Measurements from ENCODE around the gene CHKA.

The CHKA gene

DNA sequence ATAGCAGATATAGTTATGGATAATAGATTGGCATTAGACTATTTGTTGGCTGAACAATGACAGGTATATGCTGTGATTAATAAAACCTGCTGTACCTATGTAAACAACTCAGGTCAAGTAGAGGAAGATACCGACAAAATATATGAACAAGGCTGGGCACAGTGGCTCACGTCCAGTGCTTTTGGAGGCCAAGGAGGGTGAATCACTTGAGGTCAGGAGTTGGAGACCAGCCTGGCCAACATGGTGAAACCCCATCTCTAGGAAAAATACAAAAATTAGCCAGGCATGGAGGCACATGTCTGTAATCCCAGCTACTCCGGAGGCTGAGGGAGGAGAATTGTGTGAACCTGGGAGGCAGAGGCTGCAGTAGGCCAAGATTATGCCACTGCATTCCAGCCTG is 14.0 kb upstream of the CHKA start:
- Mint-ChIP-seq H3K36me3 (peaks cover 6% of the 10 kb centered on the region), H3K4me1 (no peaks in the 10 kb centered on the region), H3K27ac (no peak overlapping the region), H3K27me3 (peaks cover 14% of the 10 kb centered on the region), H3K9me3 (peaks cover 18% of the 10 kb centered on the region), H3K4me3 (no peak overlapping the region)
- CTCF ChIA-PET, result no interaction called here
- no peak for DNase-seq

DNA sequence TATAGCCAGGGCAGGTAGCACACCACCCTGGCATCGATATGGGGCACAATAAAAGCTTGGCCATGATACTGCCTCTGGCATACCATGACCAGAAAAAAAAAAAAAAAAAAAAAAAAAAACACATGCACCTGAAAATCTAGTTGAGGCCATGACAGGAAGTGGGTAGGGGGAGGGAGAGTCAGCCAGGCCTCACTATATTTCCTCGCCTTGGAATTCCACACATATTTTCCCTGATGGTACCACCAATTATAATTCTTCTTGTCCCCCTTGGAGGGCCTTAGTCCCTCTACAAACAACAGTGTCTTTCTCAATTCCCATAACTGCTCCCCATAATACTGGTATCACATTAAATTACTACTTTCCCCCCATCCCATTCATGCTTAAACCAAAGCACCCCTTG is 12.6 kb upstream of the CHKA start:
- no peak for DNase-seq
- CTCF ChIA-PET, result no interaction called here
- H3K27ac Mint-ChIP-seq, result no peak overlapping the region
- H3K36me3 Mint-ChIP-seq, result peaks cover 6% of the 10 kb centered on the region
- peaks cover 19% of the 10 kb centered on the region for H3K27me3 Mint-ChIP-seq
- peaks cover 18% of the 10 kb centered on the region for H3K9me3 Mint-ChIP-seq
- no peaks in the 10 kb centered on the region for H3K4me1 Mint-ChIP-seq
- H3K4me3 Mint-ChIP-seq, result no peak overlapping the region

GRCh38 chr11:68130121-68130520 is 8.9 kb upstream of the CHKA start:
- H3K4me3 Mint-ChIP-seq, result no peak overlapping the region
- CTCF ChIA-PET, result no interaction called here
- no peak for DNase-seq
- peaks cover 42% of the 10 kb centered on the region for H3K27me3 Mint-ChIP-seq
- H3K9me3 Mint-ChIP-seq, result peaks cover 18% of the 10 kb centered on the region
- H3K27ac Mint-ChIP-seq, result no peak overlapping the region
- peaks cover 6% of the 10 kb centered on the region for H3K36me3 Mint-ChIP-seq
- H3K4me1 Mint-ChIP-seq, result no peaks in the 10 kb centered on the region

DNA sequence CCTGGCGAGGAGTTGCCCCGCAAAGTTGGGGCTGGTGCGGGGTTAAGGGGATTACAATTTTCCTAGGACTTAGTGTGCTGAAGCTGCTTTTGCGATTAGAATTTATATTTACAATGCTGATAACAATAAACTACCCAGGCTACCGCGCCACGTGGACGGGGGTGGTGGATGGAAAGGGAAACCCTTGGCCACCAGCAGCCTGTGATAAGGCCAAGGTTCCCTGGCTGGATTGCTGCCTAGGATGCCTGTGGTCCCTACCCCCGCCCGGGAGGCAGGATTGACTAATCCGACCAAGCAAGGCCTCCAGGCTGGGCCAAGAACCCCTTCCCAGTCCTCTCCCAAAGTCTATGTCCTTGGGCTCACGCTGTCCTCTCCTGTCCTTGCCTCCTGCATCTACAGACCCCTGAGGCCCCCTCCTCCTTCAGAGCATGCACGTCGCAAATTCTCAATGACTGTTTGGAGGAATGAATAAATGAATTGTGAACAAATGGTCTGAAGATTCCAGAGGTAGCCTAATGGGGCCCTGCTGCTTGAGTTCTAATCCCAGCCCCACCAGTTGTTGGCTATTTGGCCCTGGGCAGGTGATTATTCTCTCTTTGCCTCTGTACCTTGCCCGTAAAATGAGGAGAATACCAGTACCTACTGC is 7.6 kb upstream of the CHKA start:
- CTCF ChIA-PET, result no interaction called here
- Mint-ChIP-seq H3K27me3 (peaks cover 48% of the 10 kb centered on the region), H3K27ac (no peak overlapping the region), H3K4me1 (no peaks in the 10 kb centered on the region), H3K9me3 (peaks cover 11% of the 10 kb centered on the region), H3K36me3 (peaks cover 6% of the 10 kb centered on the region), H3K4me3 (no peak overlapping the region)
- DNase-seq, result no peak

- Mint-ChIP-seq H3K4me1 (no peaks in the 10 kb centered on the region), H3K4me3 (no peak overlapping the region), H3K27ac (no peak overlapping the region), H3K36me3 (peaks cover 5% of the 10 kb centered on the region), H3K27me3 (peaks cover 50% of the 10 kb centered on the region), H3K9me3 (peaks cover 9% of the 10 kb centered on the region)
- CTCF ChIA-PET, result no interaction called here
- DNase-seq, result no peak
These were observed 6.8 kb upstream of the CHKA start for GRCh38 chr11:68127714-68128681.

DNA sequence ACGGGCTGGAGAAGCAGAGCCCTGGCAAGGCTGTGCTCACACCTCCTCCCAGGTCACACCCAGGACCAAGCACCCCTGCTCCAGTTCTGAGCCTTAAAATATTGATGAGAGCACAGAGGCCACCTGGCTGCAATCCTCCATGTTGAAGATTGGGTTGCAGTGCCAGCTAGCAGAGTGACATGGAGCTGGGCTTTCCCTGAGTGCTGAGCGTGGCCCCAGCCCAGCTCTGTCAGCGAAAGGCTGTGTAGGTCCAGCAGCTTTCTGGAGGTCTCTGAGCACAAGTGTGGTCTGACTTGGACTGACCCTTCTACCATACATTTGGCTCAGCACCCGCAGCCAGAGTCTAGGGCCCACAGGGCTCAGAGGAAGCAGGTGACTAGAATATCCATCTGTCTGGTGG is 4.0 kb upstream of the CHKA start:
- CTCF ChIA-PET, result no interaction called here

GRCh38 chr11:68122936-68123539 is 1.9 kb upstream of the CHKA start:
- H3K27ac Mint-ChIP-seq, result no peak overlapping the region
- peak overlapping the region; percentile 50 for H3K4me3 Mint-ChIP-seq
- CTCF ChIA-PET, result no interaction called here
- peaks cover 21% of the 10 kb centered on the region for H3K4me1 Mint-ChIP-seq
- H3K36me3 Mint-ChIP-seq, result no peaks in the 10 kb centered on the region
- DNase-seq, result no peak
- peaks cover 40% of the 10 kb centered on the region for H3K27me3 Mint-ChIP-seq
- H3K9me3 Mint-ChIP-seq, result no peaks in the 10 kb centered on the region

More for the DNA sequence above, 4.0 kb upstream of the CHKA start:
- Mint-ChIP-seq H3K4me1 (peaks cover 9% of the 10 kb centered on the region), H3K27me3 (peaks cover 54% of the 10 kb centered on the region), H3K9me3 (no peaks in the 10 kb centered on the region), H3K27ac (no peak overlapping the region), H3K36me3 (no peaks in the 10 kb centered on the region), H3K4me3 (no peak overlapping the region)
- no peak for DNase-seq

DNA sequence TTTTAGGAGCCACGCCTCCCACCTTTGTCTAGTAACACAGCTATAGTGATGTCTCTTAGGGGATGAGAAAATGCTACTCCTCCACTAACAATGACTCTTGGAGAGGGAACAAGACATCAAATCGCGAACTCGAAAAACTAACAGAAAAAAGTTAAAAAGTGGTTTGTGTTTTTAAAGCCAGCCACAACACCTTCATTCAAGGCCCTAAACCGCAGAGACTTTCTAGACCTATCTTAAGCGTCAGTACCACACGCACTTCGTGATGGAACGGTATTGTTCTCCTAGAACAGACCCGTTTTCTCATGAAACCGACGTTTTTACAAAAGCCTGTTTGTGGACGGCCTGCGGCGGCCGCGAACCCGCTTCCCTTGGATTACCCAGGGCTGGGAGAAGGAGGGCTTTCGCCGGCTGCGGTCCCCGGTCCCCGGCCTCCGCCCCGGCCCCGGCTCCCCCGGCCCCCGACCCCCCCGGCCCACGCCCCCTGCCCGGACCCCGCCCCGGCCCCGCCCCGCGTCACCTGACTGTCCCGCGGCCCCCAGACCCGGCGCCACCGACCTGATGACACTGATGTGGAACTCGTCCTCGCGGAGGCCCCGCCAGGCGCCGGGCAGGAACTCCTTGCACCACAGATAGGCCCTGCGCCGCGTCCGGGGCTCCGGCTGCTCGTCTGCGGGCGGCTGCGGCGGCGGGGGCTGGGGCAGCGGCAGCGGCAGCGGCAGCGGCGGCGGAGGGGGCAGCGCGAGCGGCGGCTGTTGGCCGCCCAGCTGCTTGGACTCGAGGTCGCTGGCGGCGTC is 718 bp downstream of the CHKA start:
- peaks cover 21% of the 10 kb centered on the region for H3K4me1 Mint-ChIP-seq
- H3K36me3 Mint-ChIP-seq, result no peaks in the 10 kb centered on the region
- DNase-seq, result peak; percentile 71
- H3K4me3 Mint-ChIP-seq, result peak overlapping the region; percentile 78
- H3K27me3 Mint-ChIP-seq, result peaks cover 20% of the 10 kb centered on the region
- CTCF ChIA-PET, result no interaction called here
- no peaks in the 10 kb centered on the region for H3K9me3 Mint-ChIP-seq
- H3K27ac Mint-ChIP-seq, result peak overlapping the region; percentile 85

DNA sequence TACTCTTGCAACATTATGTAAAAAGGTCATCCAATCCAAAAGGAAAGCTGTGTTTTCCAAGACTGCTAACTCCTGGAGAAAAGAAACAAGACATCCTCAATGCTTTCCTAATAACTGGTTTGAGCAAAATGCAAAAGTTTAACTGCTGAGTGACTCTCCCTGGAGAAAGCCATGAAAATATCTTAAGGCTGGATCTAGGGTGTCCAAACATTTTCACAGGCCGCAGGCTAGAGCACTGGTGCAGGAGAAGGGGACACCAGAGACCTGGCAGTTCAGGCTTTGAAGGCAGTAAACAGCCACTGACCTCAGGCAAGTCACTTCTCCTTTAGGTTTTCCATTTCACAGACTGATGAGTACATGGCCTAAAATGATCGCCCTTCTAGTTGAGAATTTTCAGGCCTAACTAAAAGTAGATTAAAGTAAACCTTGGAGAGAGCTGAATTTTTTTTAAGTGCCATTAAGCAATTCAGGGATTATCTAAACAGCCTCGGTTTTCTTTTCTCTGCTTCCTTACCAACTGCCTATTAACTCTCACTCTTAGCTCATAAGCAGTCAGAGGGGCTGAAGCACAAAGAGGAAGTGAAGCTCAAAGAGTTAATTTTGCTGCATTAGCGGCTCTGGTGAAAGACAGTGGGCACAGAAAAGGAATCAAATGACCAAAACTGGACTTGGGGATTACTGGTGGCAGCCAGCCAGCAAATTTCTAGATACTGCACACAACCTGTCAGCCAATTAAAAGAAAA is 2.3 kb downstream of the CHKA start:
- peaks cover 21% of the 10 kb centered on the region for H3K4me1 Mint-ChIP-seq
- H3K36me3 Mint-ChIP-seq, result no peaks in the 10 kb centered on the region
- H3K27me3 Mint-ChIP-seq, result peaks cover 11% of the 10 kb centered on the region
- no peak overlapping the region for H3K4me3 Mint-ChIP-seq
- CTCF ChIA-PET, result interaction anchor here (0.6 kb wide), 1 partner anchor 322 kb away, joined by 3 read pairs; no protein-coding TSS in a partner anchor
- no peaks in the 10 kb centered on the region for H3K9me3 Mint-ChIP-seq
- DNase-seq, result no peak
- H3K27ac Mint-ChIP-seq, result no peak overlapping the region

DNA sequence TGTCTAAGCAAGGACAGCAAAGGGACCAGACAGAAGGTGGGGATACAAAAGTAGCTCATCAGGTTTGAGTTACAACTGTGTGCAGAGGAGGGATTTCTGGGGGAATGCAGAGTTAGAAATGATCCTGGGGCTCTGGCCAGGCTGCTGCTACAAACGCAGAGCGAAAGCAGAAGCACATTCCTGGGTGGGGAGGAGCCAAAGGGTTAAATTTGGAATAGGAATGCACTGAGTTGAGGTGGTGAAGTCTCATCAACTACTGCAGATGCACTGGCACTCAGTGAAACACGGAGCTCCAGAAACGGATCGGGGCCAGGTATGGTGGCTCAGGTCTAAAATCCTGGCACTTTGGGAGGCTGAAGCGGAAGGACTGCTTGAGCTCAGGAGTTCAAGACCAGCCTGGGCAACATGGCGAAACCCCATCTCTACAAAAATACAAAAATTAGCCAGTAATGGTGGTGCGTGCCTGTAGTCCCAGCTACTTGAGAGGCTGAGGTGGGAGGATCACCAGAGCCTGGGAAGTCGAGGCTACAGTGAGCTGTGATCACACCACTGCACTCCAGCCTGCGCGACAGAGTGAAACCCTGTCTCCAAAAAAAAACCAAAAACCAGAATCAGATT is 3.2 kb downstream of the CHKA start:
- no peak for DNase-seq
- no peaks in the 10 kb centered on the region for H3K36me3 Mint-ChIP-seq
- H3K9me3 Mint-ChIP-seq, result no peaks in the 10 kb centered on the region
- H3K27me3 Mint-ChIP-seq, result peaks cover 8% of the 10 kb centered on the region
- no peak overlapping the region for H3K4me3 Mint-ChIP-seq
- H3K27ac Mint-ChIP-seq, result no peak overlapping the region
- H3K4me1 Mint-ChIP-seq, result peaks cover 21% of the 10 kb centered on the region
- CTCF ChIA-PET, result interaction anchor here (0.6 kb wide), 1 partner anchor 323 kb away, joined by 3 read pairs; no protein-coding TSS in a partner anchor

DNA sequence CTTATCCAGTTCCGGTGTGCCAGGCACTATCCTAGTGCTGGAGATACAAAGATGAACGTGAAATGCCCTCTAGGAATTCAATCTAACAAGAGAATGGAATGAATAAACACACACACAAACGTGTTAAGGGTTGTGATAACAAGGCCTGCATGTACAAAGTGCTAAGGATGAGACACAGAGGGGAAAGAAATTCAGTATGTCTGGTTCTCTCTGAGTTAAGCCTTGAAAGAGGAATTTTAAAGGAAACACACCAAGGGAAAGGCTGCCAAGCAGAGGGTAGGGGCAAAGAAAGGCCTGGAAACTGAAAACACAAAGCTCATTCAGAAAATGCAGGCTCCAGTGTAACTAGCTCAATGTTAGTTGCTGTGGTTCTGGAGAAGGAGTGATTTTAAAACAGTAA is 4.2 kb downstream of the CHKA start:
- Mint-ChIP-seq H3K27me3 (peaks cover 5% of the 10 kb centered on the region), H3K4me3 (no peak overlapping the region), H3K4me1 (peaks cover 18% of the 10 kb centered on the region), H3K27ac (no peak overlapping the region), H3K36me3 (no peaks in the 10 kb centered on the region), H3K9me3 (no peaks in the 10 kb centered on the region)
- no peak for DNase-seq
- CTCF ChIA-PET, result no interaction called here

DNA sequence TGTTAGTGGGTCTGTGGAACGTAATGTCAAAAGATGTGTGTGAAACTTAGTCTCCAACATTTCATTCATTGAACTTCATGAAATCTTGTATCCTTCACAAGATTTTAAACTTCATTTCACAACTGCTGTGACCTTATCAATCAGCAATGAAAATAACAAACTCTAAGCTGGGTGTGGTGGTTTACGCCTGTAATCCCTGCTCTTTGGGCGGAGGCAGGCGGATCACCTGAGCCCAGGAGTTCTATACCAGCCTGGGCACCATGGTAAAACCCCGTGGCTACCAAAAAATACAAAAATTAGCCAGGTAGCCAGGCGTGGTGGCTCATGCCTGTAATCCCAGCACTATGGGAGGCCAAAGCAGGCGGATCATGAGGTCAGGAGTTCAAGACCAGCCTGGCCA is 5.1 kb downstream of the CHKA start:
- Mint-ChIP-seq H3K27me3 (peaks cover 5% of the 10 kb centered on the region), H3K4me3 (no peak overlapping the region), H3K27ac (no peak overlapping the region), H3K9me3 (no peaks in the 10 kb centered on the region), H3K36me3 (no peaks in the 10 kb centered on the region), H3K4me1 (peaks cover 15% of the 10 kb centered on the region)
- CTCF ChIA-PET, result no interaction called here
- DNase-seq, result no peak

- Mint-ChIP-seq H3K36me3 (no peaks in the 10 kb centered on the region), H3K27me3 (peaks cover 5% of the 10 kb centered on the region), H3K4me3 (no peak overlapping the region), H3K27ac (no peak overlapping the region), H3K4me1 (peaks cover 14% of the 10 kb centered on the region), H3K9me3 (no peaks in the 10 kb centered on the region)
- CTCF ChIA-PET, result no interaction called here
- no peak for DNase-seq
These were observed 5.9 kb downstream of the CHKA start for GRCh38 chr11:68115285-68115684.
